ENCODE results near the gene LAMB1. TPM values are rescaled to one million over a fixed set of nuclear protein-coding genes. Genes with fewer than 3 reads are reported as not detected.

Gene LAMB1
- total RNA-seq, 1 donor from 2014 or later: not detected

DNA sequence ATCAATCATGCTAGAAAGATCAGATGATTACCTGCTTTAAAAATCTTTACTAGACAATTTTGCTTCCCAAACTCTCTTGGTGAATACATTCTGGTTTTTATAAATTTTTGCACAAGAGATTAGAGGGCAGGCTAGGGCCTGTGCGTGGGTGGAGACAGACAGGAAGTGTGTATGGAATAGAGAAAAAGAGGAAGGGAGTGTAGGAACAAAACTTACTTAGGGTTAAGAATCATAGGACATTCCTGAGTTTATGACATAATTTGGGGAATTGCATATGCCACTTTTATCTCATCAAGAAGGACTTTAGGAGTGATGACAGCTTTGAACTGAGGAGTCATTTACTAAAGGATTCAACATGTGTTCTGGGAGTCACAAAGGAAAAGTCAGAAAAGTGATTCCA, 31.3 kb downstream of the LAMB1 start:
- TF ChIP-seq, protein P1, sequence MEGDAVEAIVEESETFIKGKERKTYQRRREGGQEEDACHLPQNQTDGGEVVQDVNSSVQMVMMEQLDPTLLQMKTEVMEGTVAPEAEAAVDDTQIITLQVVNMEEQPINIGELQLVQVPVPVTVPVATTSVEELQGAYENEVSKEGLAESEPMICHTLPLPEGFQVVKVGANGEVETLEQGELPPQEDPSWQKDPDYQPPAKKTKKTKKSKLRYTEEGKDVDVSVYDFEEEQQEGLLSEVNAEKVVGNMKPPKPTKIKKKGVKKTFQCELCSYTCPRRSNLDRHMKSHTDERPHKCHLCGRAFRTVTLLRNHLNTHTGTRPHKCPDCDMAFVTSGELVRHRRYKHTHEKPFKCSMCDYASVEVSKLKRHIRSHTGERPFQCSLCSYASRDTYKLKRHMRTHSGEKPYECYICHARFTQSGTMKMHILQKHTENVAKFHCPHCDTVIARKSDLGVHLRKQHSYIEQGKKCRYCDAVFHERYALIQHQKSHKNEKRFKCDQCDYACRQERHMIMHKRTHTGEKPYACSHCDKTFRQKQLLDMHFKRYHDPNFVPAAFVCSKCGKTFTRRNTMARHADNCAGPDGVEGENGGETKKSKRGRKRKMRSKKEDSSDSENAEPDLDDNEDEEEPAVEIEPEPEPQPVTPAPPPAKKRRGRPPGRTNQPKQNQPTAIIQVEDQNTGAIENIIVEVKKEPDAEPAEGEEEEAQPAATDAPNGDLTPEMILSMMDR (IDR thresholded peaks at IDR 0.05): no peak
- POLR2A ChIA-PET: no interaction called here
- Mint-ChIP-seq H3K36me3 (ENCODE audit: low read depth) (no peaks in the 10 kb centered on the region), H3K4me1 (no peaks in the 10 kb centered on the region), H3K4me3 (no peak overlapping the region), H3K27me3 (peaks cover 6% of the 10 kb centered on the region), H3K9me3 (no peaks in the 10 kb centered on the region), H3K27ac (no peak overlapping the region)
- ATAC-seq (ENCODE audit: low read depth) (no peak), DNase-seq (no peak)
- CTCF ChIA-PET: no interaction called here
- intact Hi-C loops (cut with micrococcal nuclease): no loop called here

DNA sequence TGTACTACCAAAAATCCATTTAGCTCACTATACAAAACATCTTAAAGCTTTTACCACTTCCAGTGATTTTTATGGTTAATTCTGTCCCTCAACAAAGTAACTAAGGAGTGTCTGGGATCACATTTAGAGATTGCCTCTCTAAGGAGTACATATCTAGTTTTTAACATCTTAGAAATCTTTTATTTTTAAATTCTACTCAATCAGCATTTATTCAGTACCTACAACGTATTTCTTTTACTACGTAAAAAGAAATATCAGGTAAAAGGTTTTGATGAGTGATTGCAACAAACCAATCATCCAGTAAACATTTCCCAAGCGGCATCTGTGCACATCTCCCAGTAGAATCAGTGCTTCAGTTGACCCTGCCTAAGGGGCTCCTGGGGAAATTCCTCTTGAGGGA, 31.9 kb downstream of the LAMB1 start:
- TF ChIP-seq, protein P1 (IDR thresholded peaks at IDR 0.05): no peak
- Mint-ChIP-seq H3K4me1 (no peaks in the 10 kb centered on the region), H3K27me3 (peaks cover 6% of the 10 kb centered on the region), H3K4me3 (no peak overlapping the region), H3K9me3 (no peaks in the 10 kb centered on the region), H3K36me3 (ENCODE audit: low read depth) (no peaks in the 10 kb centered on the region), H3K27ac (no peak overlapping the region)
- DNase-seq (no peak), ATAC-seq (ENCODE audit: low read depth) (no peak)
- POLR2A ChIA-PET: no interaction called here
- CTCF ChIA-PET: no interaction called here
- intact Hi-C loops (cut with micrococcal nuclease): no loop called here

DNA sequence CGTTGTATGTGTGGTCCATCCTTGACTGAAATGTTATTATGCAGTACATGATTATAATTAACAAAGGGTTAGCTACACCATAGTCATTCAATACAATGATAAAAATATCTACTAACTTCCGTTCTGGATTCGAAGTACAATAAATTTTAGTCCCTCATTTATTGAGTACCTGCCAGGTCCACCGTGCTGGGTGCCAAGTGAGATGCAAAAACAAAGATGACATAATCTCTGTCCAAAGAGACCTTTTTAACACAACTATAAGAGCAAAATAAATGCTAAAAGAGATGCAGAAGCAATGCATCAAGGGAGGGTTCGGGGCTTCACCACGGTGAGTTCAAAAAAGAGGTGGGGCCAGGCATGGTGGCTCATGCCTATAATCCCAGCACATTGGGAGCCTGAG, 33.1 kb downstream of the LAMB1 start:
- H3K27ac Mint-ChIP-seq: no peak overlapping the region
- DNase-seq (no peak), ATAC-seq (ENCODE audit: low read depth) (no peak)
- ChIA-PET POLR2A (no interaction called here), CTCF (no interaction called here)
- intact Hi-C loops (cut with micrococcal nuclease): no loop called here
- TF ChIP-seq, protein P1 (IDR thresholded peaks at IDR 0.05): no peak
- H3K36me3 Mint-ChIP-seq (ENCODE audit: low read depth): no peaks in the 10 kb centered on the region
- H3K27me3 Mint-ChIP-seq: peaks cover 8% of the 10 kb centered on the region
- H3K4me1 Mint-ChIP-seq: no peaks in the 10 kb centered on the region
- no peaks in the 10 kb centered on the region for H3K9me3 Mint-ChIP-seq
- no peak overlapping the region for H3K4me3 Mint-ChIP-seq

- ChIA-PET CTCF (no interaction called here), POLR2A (no interaction called here)
- intact Hi-C loops (cut with micrococcal nuclease): no loop called here
- Mint-ChIP-seq H3K4me3 (no peak overlapping the region), H3K27me3 (peaks cover 5% of the 10 kb centered on the region), H3K9me3 (no peaks in the 10 kb centered on the region), H3K36me3 (ENCODE audit: low read depth) (no peaks in the 10 kb centered on the region), H3K4me1 (no peaks in the 10 kb centered on the region), H3K27ac (no peak overlapping the region)
- no peak for DNase-seq
- ATAC-seq (ENCODE audit: low read depth): no peak
- TF ChIP-seq, protein P1 (IDR thresholded peaks at IDR 0.05): no peak
Measured at GRCh38 chr7:107968449-107968848, 34.5 kb downstream of the LAMB1 start.

GRCh38 chr7:107967420-107967819, 35.5 kb downstream of the LAMB1 start:
- Mint-ChIP-seq H3K27ac (no peak overlapping the region), H3K4me3 (no peak overlapping the region)
- ATAC-seq (ENCODE audit: low read depth): no peak

More at GRCh38 chr7:107967420-107967819, 35.5 kb downstream of the LAMB1 start:
- ChIA-PET CTCF (no interaction called here), POLR2A (no interaction called here)
- TF ChIP-seq, protein P1 (IDR thresholded peaks at IDR 0.05): no peak
- DNase-seq: no peak
- H3K36me3 Mint-ChIP-seq (ENCODE audit: low read depth): no peaks in the 10 kb centered on the region
- intact Hi-C loops (cut with micrococcal nuclease): no loop called here
- no peaks in the 10 kb centered on the region for H3K4me1 Mint-ChIP-seq
- H3K27me3 Mint-ChIP-seq: peaks cover 6% of the 10 kb centered on the region
- no peaks in the 10 kb centered on the region for H3K9me3 Mint-ChIP-seq
